NOMO-1 treated with DMSO at 0.1 percent for 48 hours (cell line): ENCODE measurements around the gene DLK1.

ENCODE experiments used
- DNase-seq: peaks from one replicate; lab custom pipeline; 2025; ENCODE audit not compliant: unreplicated experiment; lab: John Stamatoyannopoulos, UW

The DLK1 gene

GRCh38 chr14:100712490-100712889 lies 14.2 kb upstream of the DLK1 start:
- no peak for DNase-seq

GRCh38 chr14:100713705-100714104 lies 13.0 kb upstream of the DLK1 start:
- DNase-seq = no peak

GRCh38 chr14:100714258-100714892 lies 12.3 kb upstream of the DLK1 start:
- no peak for DNase-seq

- DNase-seq = no peak
These were observed 11.4 kb upstream of the DLK1 start for GRCh38 chr14:100715332-100715731.

- DNase-seq = no peak
These were observed 10.9 kb upstream of the DLK1 start for GRCh38 chr14:100715803-100716202.

- no peak for DNase-seq
These were observed 9.3 kb upstream of the DLK1 start for GRCh38 chr14:100717386-100717785.

GRCh38 chr14:100719976-100720520 lies 6.6 kb upstream of the DLK1 start:
- DNase-seq = no peak

- no peak for DNase-seq
These were observed 5.1 kb upstream of the DLK1 start for GRCh38 chr14:100721568-100721967.

GRCh38 chr14:100722367-100722766 lies 4.3 kb upstream of the DLK1 start:
- DNase-seq = no peak

- no peak for DNase-seq
These were observed 3.4 kb upstream of the DLK1 start for GRCh38 chr14:100723135-100723829.

GRCh38 chr14:100723830-100724437 lies 2.8 kb upstream of the DLK1 start:
- DNase-seq = no peak

GRCh38 chr14:100724536-100724935 lies 2.2 kb upstream of the DLK1 start:
- no peak for DNase-seq

- DNase-seq = no peak
These were observed 905 bp upstream of the DLK1 start for GRCh38 chr14:100725587-100726387.

GRCh38 chr14:100727086-100727872 lies 587 bp downstream of the DLK1 start:
- no peak for DNase-seq

GRCh38 chr14:100727873-100728240 lies 1.2 kb downstream of the DLK1 start:
- DNase-seq = no peak

- peak; percentile 12 for DNase-seq
These were observed 2.3 kb downstream of the DLK1 start for GRCh38 chr14:100728962-100729361.

GRCh38 chr14:100729982-100730381 lies 3.3 kb downstream of the DLK1 start:
- DNase-seq = no peak

GRCh38 chr14:100730581-100730980 lies 3.9 kb downstream of the DLK1 start:
- DNase-seq = no peak

GRCh38 chr14:100731011-100731670 lies 4.4 kb downstream of the DLK1 start:
- DNase-seq = no peak
